H9 (cell line): Measurements from ENCODE around the gene CEP170B. TPM values are rescaled to one million over a fixed set of nuclear protein-coding genes. Genes with fewer than 3 reads are reported as not detected.

Source experiments
- DNase-seq: peaks from one replicate; pipeline ENCODE4 v3.0.0-alpha.2; 2017
- H2AFZ ChIP-seq: one replicate; pipeline ENCODE4 v1.6.1; 2013; ENCODE audit warnings: mild to moderate bottlenecking, low read length, control low read depth, moderate library complexity
- H2AK5ac ChIP-seq: 2 replicates; pipeline ENCODE4 v1.6.1; 2013; ENCODE audit warnings: low read length, control low read depth, mixed read lengths; ENCODE audit not compliant: insufficient read length
- H2BK120ac ChIP-seq: one replicate; pipeline ENCODE4 v1.6.1; 2013; ENCODE audit warnings: low read depth, mild to moderate bottlenecking, low read length, control low read depth, inconsistent platforms; ENCODE audit not compliant: poor library complexity, severe bottlenecking
- H2BK12ac ChIP-seq: 2 replicates; pipeline ENCODE4 v1.6.1; 2013; ENCODE audit warnings: low read length, control low read depth, mixed read lengths, low read depth; ENCODE audit not compliant: insufficient read length
- H2BK15ac ChIP-seq: 2 replicates; pipeline ENCODE4 v1.6.1; 2013; ENCODE audit warnings: low read depth, low read length, control low read depth
- H2BK20ac ChIP-seq: one replicate; pipeline ENCODE4 v1.6.1; 2013; ENCODE audit warnings: low read depth, mild to moderate bottlenecking, low read length, control low read depth, inconsistent platforms; ENCODE audit not compliant: poor library complexity, severe bottlenecking
- H2BK5ac ChIP-seq: 2 replicates; pipeline ENCODE4 v1.6.1; 2013; ENCODE audit warnings: low read length, control low read depth, mixed read lengths; ENCODE audit not compliant: insufficient read length
- H3K14ac ChIP-seq: 2 replicates; pipeline ENCODE4 v1.6.1; 2013; ENCODE audit warnings: low read length, control low read depth; ENCODE audit not compliant: insufficient read depth
- H3K18ac ChIP-seq: 2 replicates; pipeline ENCODE4 v1.6.1; 2013; ENCODE audit warnings: low read depth, mild to moderate bottlenecking, mixed read lengths, low read length, control low read depth; ENCODE audit not compliant: insufficient read length
- H3K23ac ChIP-seq: 2 replicates; pipeline ENCODE4 v1.6.1; 2013; ENCODE audit warnings: low read length, control low read depth, mixed read lengths, low read depth; ENCODE audit not compliant: insufficient read length
- H3K23me2 ChIP-seq: 2 replicates; pipeline ENCODE4 v1.6.1; 2013; ENCODE audit warnings: low read depth, mild to moderate bottlenecking, mixed read lengths, low read length, control low read depth; ENCODE audit not compliant: insufficient read length, poor library complexity, severe bottlenecking
- H3K27ac ChIP-seq: 2 replicates; pipeline ENCODE4 v1.5.1; 2013; ENCODE audit warnings: low read length, control low read depth, mixed read lengths, low read depth; ENCODE audit not compliant: insufficient read length
- H3K27me3 ChIP-seq: 2 replicates; pipeline ENCODE4 v1.6.1; 2013; ENCODE audit warnings: low read length, control low read depth, inconsistent platforms; ENCODE audit not compliant: insufficient read depth
- H3K4ac ChIP-seq: 2 replicates; pipeline ENCODE4 v1.6.1; 2013; ENCODE audit warnings: low read depth, mild to moderate bottlenecking, control low read depth, inconsistent platforms, low read length, moderate library complexity
- H3K4me1 ChIP-seq: 2 replicates; pipeline ENCODE4 v1.6.1; 2013; ENCODE audit warnings: low read length, control low read depth, inconsistent platforms; ENCODE audit not compliant: insufficient read depth
- H3K4me2 ChIP-seq: 2 replicates; pipeline ENCODE4 v1.6.1; 2013; ENCODE audit warnings: low read length, control low read depth, mixed read lengths; ENCODE audit not compliant: insufficient read length, insufficient read depth
- H3K56ac ChIP-seq: 2 replicates; pipeline ENCODE4 v1.6.1; 2013; ENCODE audit warnings: low read depth, mild to moderate bottlenecking, mixed read lengths, low read length, control low read depth; ENCODE audit not compliant: insufficient read length
- H3K79me1 ChIP-seq: 2 replicates; pipeline ENCODE4 v1.6.1; 2013; ENCODE audit warnings: low read depth, mild to moderate bottlenecking, moderate library complexity, low read length, control low read depth, inconsistent platforms; ENCODE audit not compliant: insufficient read depth, poor library complexity, severe bottlenecking
- H3K79me2 ChIP-seq: 2 replicates; pipeline ENCODE4 v1.6.1; 2013; ENCODE audit warnings: low read length, control low read depth, inconsistent platforms; ENCODE audit not compliant: insufficient read depth
- H3K9ac ChIP-seq: 2 replicates; pipeline ENCODE4 v1.6.1; 2013; ENCODE audit warnings: low read length, control low read depth, mixed read lengths; ENCODE audit not compliant: insufficient read length; ENCODE audit errors: extremely low read depth
- H3K9me3 ChIP-seq: one replicate; pipeline ENCODE4 v1.6.1; 2013; ENCODE audit warnings: low read depth, low read length, inconsistent platforms; ENCODE audit not compliant: control insufficient read depth
- H3T11ph ChIP-seq: one replicate; pipeline ENCODE4 v1.6.1; 2013; ENCODE audit warnings: mild to moderate bottlenecking, low read length, control low read depth, inconsistent platforms
- H4K20me1 ChIP-seq: one replicate; pipeline ENCODE4 v1.6.1; 2013; ENCODE audit not compliant: control insufficient read depth, insufficient read length, insufficient read depth
- H4K5ac ChIP-seq: 2 replicates; pipeline ENCODE4 v1.6.1; 2013; ENCODE audit warnings: low read depth, mild to moderate bottlenecking, mixed read lengths, low read length, control low read depth; ENCODE audit not compliant: insufficient read length
- H4K8ac ChIP-seq: replicated peaks from 2 replicates; pipeline ENCODE4 v1.6.1; 2013; ENCODE audit warnings: low read length, control low read depth, mixed read lengths, low read depth; ENCODE audit not compliant: insufficient read length
- H4K91ac ChIP-seq: 2 replicates; pipeline ENCODE4 v1.6.1; 2013; ENCODE audit warnings: low read depth, mild to moderate bottlenecking, moderate library complexity, mixed read lengths, low read length, control low read depth; ENCODE audit not compliant: insufficient read length
- H3K27ac Mint-ChIP-seq, 3 experiments: 2 replicates in 2 of 3; 3 replicates in 1 of 3; pipeline ENCODE4 v1.8.0; 2020 to 2021; ENCODE audit warnings: mixed read lengths in 3 of 3, mild to moderate bottlenecking in 1 of 3, moderate library complexity in 1 of 3
- H3K27me3 Mint-ChIP-seq: 2 replicates; pipeline ENCODE4 v1.8.0; 2021; ENCODE audit warnings: low read depth, mild to moderate bottlenecking, moderate library complexity, mixed read lengths
- H3K36me3 Mint-ChIP-seq, 3 experiments: 2 replicates in 2 of 3; 3 replicates in 1 of 3; pipeline ENCODE4 v1.8.0; 2020 to 2021; ENCODE audit warnings: low read depth in 3 of 3, mixed read lengths in 3 of 3; ENCODE audit not compliant: insufficient read depth in 1 of 3
- H3K4me1 Mint-ChIP-seq, 2 experiments: 2 replicates each; pipeline ENCODE4 v1.8.0; 2020; ENCODE audit warnings: mixed read lengths in 2 of 2
- H3K4me3 Mint-ChIP-seq, 2 experiments: 2 replicates in 1 of 2; 3 replicates in 1 of 2; pipeline ENCODE4 v1.8.0; 2020 to 2021; ENCODE audit warnings: mild to moderate bottlenecking in 2 of 2, mixed read lengths in 2 of 2, moderate library complexity in 1 of 2
- H3K9me3 Mint-ChIP-seq, 2 experiments: 2 replicates in 1 of 2; 3 replicates in 1 of 2; pipeline ENCODE4 v1.8.0; 2020; ENCODE audit warnings: mild to moderate bottlenecking in 2 of 2, mixed read lengths in 2 of 2, moderate library complexity in 1 of 2
- CTCF ChIP-seq: fragments of 200-600 bp; sonication (generic); conservative IDR thresholded peaks from 3 replicates; pipeline ENCODE4 v1.8.0; 2021; ENCODE audit warnings: antibody characterized with exemption, mild to moderate bottlenecking
- WGBS: extraction: QIAGEN DNeasy Blood & Tissue Kit; methylation state at CpG from one replicate; pipeline ENCODE4 v1.1.7; 2013; ENCODE audit warnings: missing lambda C conversion rate, low lambda C conversion rate, mixed read lengths; ENCODE audit not compliant: insufficient read length; ENCODE audit errors: extremely low coverage; 5-methylcytosine and 5-hydroxymethylcytosine counted together
- total RNA-seq: library from RNA; stranded (reverse); gene quantifications from 2 replicates; pipeline ENCODE4 v1.2.1, GENCODE V29; 2021

The CEP170B gene
- total RNA-seq, 1 experiment from 2014 or later, result 28.8 TPM

DNA sequence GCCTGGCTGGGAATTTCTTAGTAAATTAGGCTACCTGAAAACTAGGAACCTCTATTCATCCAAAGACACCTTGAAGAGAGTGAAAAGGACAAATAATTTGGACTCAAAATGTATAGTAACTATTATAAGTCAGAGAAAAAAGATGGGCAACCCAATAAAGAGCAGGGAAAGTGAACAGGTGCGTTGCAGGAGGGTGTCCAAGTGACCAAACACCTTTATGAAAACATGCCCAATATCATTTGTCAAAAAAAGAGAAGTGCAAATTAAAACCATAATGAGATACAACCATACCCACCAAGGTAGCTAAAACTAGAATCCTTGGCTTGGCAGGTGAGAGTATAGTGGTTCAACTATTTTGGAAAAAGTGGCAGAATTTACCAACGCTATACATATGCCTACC, 34.7 kb downstream of the CEP170B start:
- Mint-ChIP-seq H3K9me3 (peaks cover 0 to under 1% of the 10 kb centered on the region in 2 experiments; a peak in 2 of 5 replicates), H3K27ac (no peak overlapping the region), H3K36me3 (no peaks in the 10 kb centered on the region), H3K4me1 (peaks cover 0 to 4% of the 10 kb centered on the region in 2 experiments; a peak in 1 of 4 replicates), H3K27me3 (peaks cover 48% of the 10 kb centered on the region), H3K4me3 (no peak overlapping the region)
- no peak overlapping the region for H2BK5ac ChIP-seq
- DNase-seq, result no peak
- H3K79me2 ChIP-seq, result no peaks in the 10 kb centered on the region
- H4K20me1 ChIP-seq, result no peaks in the 10 kb centered on the region
- no peak overlapping the region for H2BK20ac ChIP-seq
- no peak overlapping the region for H3T11ph ChIP-seq
- no peak for TF ChIP-seq CTCF
- no peak overlapping the region for H2AFZ ChIP-seq
- H2BK15ac ChIP-seq, result no peak overlapping the region
- H3K27ac ChIP-seq, result no peak overlapping the region
- no peak overlapping the region for H4K91ac ChIP-seq
- no peak overlapping the region for H2BK120ac ChIP-seq
- H4K8ac ChIP-seq, result no peak overlapping the region
- H3K79me1 ChIP-seq, result no peaks in the 10 kb centered on the region
- no peaks in the 10 kb centered on the region for H3K4me1 ChIP-seq
- no peak overlapping the region for H3K14ac ChIP-seq
- H3K56ac ChIP-seq, result no peak overlapping the region
- H3K23ac ChIP-seq, result no peak overlapping the region
- H3K18ac ChIP-seq, result no peak overlapping the region
- no peak overlapping the region for H4K5ac ChIP-seq
- no peaks in the 10 kb centered on the region for H3K27me3 ChIP-seq
- no peak overlapping the region for H2AK5ac ChIP-seq
- H3K4me2 ChIP-seq, result no peak overlapping the region
- H2BK12ac ChIP-seq, result no peak overlapping the region
- H3K9me3 ChIP-seq, result no peaks in the 10 kb centered on the region
- no peak overlapping the region for H3K9ac ChIP-seq
- no CpG with 5 or more reads among the region's 2 CpGs for WGBS
- H3K4ac ChIP-seq, result no peak overlapping the region
- H3K23me2 ChIP-seq, result no peaks in the 10 kb centered on the region
